Upper lobe of left lung (tissue), 4 donors: Measurements from ENCODE around the gene RPS6KA2.

ENCODE experiments used
- EP300 ChIP-seq, 4 donors: sonication (generic); formaldehyde crosslinking; IDR thresholded peaks; one replicate each; pipeline ENCODE4 v1.5.1; 2017; ENCODE audit warnings: antibody characterized with exemption in 4 of 4, control low read depth in 2 of 4
- POLR2A ChIP-seq, 4 donors: fragments of 450-650 bp; IDR thresholded peaks; one replicate each; pipeline ENCODE4 v1.5.1; 2016 to 2017; ENCODE audit warnings: antibody characterized with exemption in 4 of 4, mild to moderate bottlenecking in 2 of 4
- TF ChIP-seq, protein P1 (sequence below), 6 experiments: fragments of 450-650 bp in 4 of 6; fragments of 200-600 bp in 2 of 6; sonication (generic) in 2 of 6; IDR thresholded peaks; one replicate each; pipeline ENCODE4 v1.5.1; 2016 to 2019; ENCODE audit warnings: antibody characterized with exemption in 6 of 6

DNA sequence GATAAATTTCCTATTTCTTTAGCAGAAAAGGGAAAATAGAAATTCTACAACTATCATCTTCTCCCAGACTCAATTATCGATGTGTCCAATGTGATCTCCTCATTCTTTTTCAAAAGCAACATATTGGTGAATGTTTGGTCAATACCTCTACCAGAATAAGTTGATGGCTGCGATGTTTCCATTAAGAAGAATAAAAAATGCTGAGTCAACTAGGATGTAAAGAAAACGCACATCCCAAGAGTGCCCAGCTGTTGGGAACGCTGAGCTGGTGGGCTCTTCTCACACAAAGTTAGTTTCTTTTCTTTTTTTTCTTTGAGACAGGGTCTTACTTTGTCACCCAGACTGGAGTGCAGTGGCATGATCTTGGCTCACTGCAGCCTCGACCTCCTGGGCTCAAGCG lies 80.4 kb downstream of the RPS6KA2 start:
- TF ChIP-seq, protein P1, sequence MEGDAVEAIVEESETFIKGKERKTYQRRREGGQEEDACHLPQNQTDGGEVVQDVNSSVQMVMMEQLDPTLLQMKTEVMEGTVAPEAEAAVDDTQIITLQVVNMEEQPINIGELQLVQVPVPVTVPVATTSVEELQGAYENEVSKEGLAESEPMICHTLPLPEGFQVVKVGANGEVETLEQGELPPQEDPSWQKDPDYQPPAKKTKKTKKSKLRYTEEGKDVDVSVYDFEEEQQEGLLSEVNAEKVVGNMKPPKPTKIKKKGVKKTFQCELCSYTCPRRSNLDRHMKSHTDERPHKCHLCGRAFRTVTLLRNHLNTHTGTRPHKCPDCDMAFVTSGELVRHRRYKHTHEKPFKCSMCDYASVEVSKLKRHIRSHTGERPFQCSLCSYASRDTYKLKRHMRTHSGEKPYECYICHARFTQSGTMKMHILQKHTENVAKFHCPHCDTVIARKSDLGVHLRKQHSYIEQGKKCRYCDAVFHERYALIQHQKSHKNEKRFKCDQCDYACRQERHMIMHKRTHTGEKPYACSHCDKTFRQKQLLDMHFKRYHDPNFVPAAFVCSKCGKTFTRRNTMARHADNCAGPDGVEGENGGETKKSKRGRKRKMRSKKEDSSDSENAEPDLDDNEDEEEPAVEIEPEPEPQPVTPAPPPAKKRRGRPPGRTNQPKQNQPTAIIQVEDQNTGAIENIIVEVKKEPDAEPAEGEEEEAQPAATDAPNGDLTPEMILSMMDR (IDR thresholded peaks at IDR 0.05) = no peak
- TF ChIP-seq POLR2A (IDR thresholded peaks at IDR 0.05) = no peak
- TF ChIP-seq EP300 (IDR thresholded peaks at IDR 0.05) = no peak
